Stimulated activated CD4-positive, alpha-beta T cell treated with anti-CD3 and anti-CD28 coated beads, TNF-alpha, amount 100 ng/mL, for 24 hours (primary cell): ENCODE measurements around the gene TRERF1.
A peak's percentile ranks its signal among the peaks of the same experiment; 100 is the strongest.
"Not testable (repeated sequence)": the region's sequence is repeated elsewhere in the genome, so short reads cannot be mapped to it uniquely, and the experiment has no call there.

Source experiments
- DNase-seq, 3 experiments: peaks; one replicate each; pipeline ENCODE4 v3.0.0-alpha.2; 2020; ENCODE audit warnings: low read depth in 3 of 3

Gene TRERF1

GRCh38 chr6:42221546-42221945, 230.2 kb downstream of the TRERF1 start:
- DNase-seq, result no peak

- DNase-seq, result no peak
These were observed 230.9 kb downstream of the TRERF1 start for GRCh38 chr6:42220807-42221206.

GRCh38 chr6:42217519-42218367, 234.0 kb downstream of the TRERF1 start, which contains the start of gene MRPS10:
Gene MRPS10 (minus strand): TSS chr6:42217861. CDS start chr6:42217849, 12 bp downstream.
- DNase-seq, result peak; percentile 80 to 88 (median 88)

GRCh38 chr6:42217157-42217518, 234.6 kb downstream of the TRERF1 start:
- no peak for DNase-seq

- not testable (repeated sequence) for DNase-seq
These were observed 235.2 kb downstream of the TRERF1 start for GRCh38 chr6:42216495-42216894.

GRCh38 chr6:42212442-42212841, 239.3 kb downstream of the TRERF1 start:
- no peak for DNase-seq

GRCh38 chr6:42211726-42212125, 240.0 kb downstream of the TRERF1 start:
- no peak for DNase-seq

- no peak for DNase-seq
These were observed 241.2 kb downstream of the TRERF1 start for GRCh38 chr6:42210551-42210950.

GRCh38 chr6:42207559-42207958, 244.2 kb downstream of the TRERF1 start:
- not testable (repeated sequence) for DNase-seq

- no peak for DNase-seq
These were observed 246.9 kb downstream of the TRERF1 start for GRCh38 chr6:42204768-42205282.

GRCh38 chr6:42203183-42203582, 248.5 kb downstream of the TRERF1 start:
- DNase-seq, result no peak

- not testable (repeated sequence) for DNase-seq
These were observed 249.4 kb downstream of the TRERF1 start for GRCh38 chr6:42202131-42202915.

GRCh38 chr6:42201382-42201781, 250.3 kb downstream of the TRERF1 start:
- no peak for DNase-seq

- DNase-seq, result no peak
These were observed 251.7 kb downstream of the TRERF1 start for GRCh38 chr6:42200035-42200434.

- DNase-seq, result no peak
These were observed 252.4 kb downstream of the TRERF1 start for GRCh38 chr6:42199106-42199981.

GRCh38 chr6:42197555-42198362, 254.0 kb downstream of the TRERF1 start:
- no peak for DNase-seq

GRCh38 chr6:42195415-42195814, 256.3 kb downstream of the TRERF1 start:
- DNase-seq, result no peak

GRCh38 chr6:42194056-42194455, 257.7 kb downstream of the TRERF1 start:
- no peak for DNase-seq

- no peak for DNase-seq
These were observed 258.2 kb downstream of the TRERF1 start for GRCh38 chr6:42193491-42193894.

- not testable (repeated sequence) for DNase-seq
These were observed 259.3 kb downstream of the TRERF1 start for GRCh38 chr6:42192385-42192784.
